DLD1 (cell line): Measurements from ENCODE around the gene CHID1.

Experiments used
- in situ Hi-C: cut with HindIII; loops from 2 replicates; pipeline ENCODE4 v1.10.0; 2017; ENCODE audit warnings: low sequenced_read_pairs

Gene CHID1

GRCh38 chr11:911031-911889 lies 650 bp upstream of the CHID1 start:
- in situ Hi-C loops, result loop anchor here (5.0 to 25.0 kb wide), 2 partner anchors 49 to 301 kb away; partner anchors contain the start of gene MUC5B

- in situ Hi-C loops, result loop anchor here (5.0 to 25.0 kb wide), 2 partner anchors 48 to 302 kb away; partner anchors contain the start of gene MUC5B
Observed at GRCh38 chr11:910044-910588, 494 bp downstream of the CHID1 start.

- in situ Hi-C loops, result loop anchor here (5.0 to 25.0 kb wide), 2 partner anchors 143 to 303 kb away; partner anchors contain the start of gene MUC5B
Observed at GRCh38 chr11:909406-909805, 1.2 kb downstream of the CHID1 start.

GRCh38 chr11:908273-908672 lies 2.3 kb downstream of the CHID1 start:
- in situ Hi-C loops, result loop anchor here (5.0 to 25.0 kb wide), 2 partner anchors 144 to 304 kb away; partner anchors contain the start of gene MUC5B

- in situ Hi-C loops, result loop anchor here (5.0 to 25.0 kb wide), 2 partner anchors 145 to 305 kb away; partner anchors contain the start of gene MUC5B
Observed at GRCh38 chr11:907668-908067, 2.9 kb downstream of the CHID1 start.

GRCh38 chr11:905952-906351 lies 4.7 kb downstream of the CHID1 start:
- in situ Hi-C loops, result loop anchor here (5.0 to 25.0 kb wide), 2 partner anchors 146 to 306 kb away; partner anchors contain the start of gene MUC5B

GRCh38 chr11:904380-904779 lies 6.2 kb downstream of the CHID1 start:
- in situ Hi-C loops, result loop anchor here (25.0 kb wide), 1 partner anchor 308 kb away; the partner anchor contains the start of gene MUC5B

- in situ Hi-C loops, result loop anchor here (25.0 kb wide), 1 partner anchor 311 kb away; the partner anchor contains the start of gene MUC5B
Observed at GRCh38 chr11:901452-902061, 9.1 kb downstream of the CHID1 start.

- in situ Hi-C loops, result loop anchor here (25.0 kb wide), 1 partner anchor 312 kb away; the partner anchor contains the start of gene MUC5B
Observed at GRCh38 chr11:900545-900944, 10.1 kb downstream of the CHID1 start.

- in situ Hi-C loops, result loop anchor here (25.0 kb wide), 1 partner anchor 313 kb away; the partner anchor contains the start of gene MUC5B
Observed at GRCh38 chr11:899724-900123, 10.9 kb downstream of the CHID1 start.

- in situ Hi-C loops, result no loop called here
Observed at GRCh38 chr11:898540-899190, 11.9 kb downstream of the CHID1 start.

- in situ Hi-C loops, result no loop called here
Observed at GRCh38 chr11:898143-898511, 12.5 kb downstream of the CHID1 start.

- in situ Hi-C loops, result no loop called here
Observed at GRCh38 chr11:897253-898142, 13.1 kb downstream of the CHID1 start.

GRCh38 chr11:895331-896110 lies 15.1 kb downstream of the CHID1 start:
- in situ Hi-C loops, result no loop called here

- in situ Hi-C loops, result no loop called here
Observed at GRCh38 chr11:894575-895201, 15.9 kb downstream of the CHID1 start.

- in situ Hi-C loops, result no loop called here
Observed at GRCh38 chr11:893008-893654, 17.5 kb downstream of the CHID1 start.

GRCh38 chr11:890794-891540 lies 19.6 kb downstream of the CHID1 start:
- in situ Hi-C loops, result no loop called here
